ENCODE measurements around the gene PAK2.
"Not testable (repeated sequence)": the region's sequence is repeated elsewhere in the genome, so short reads cannot be mapped to it uniquely, and the experiment has no call there.

Gene PAK2

GRCh38 chr3:196843435-196844110 lies 103.9 kb downstream of the PAK2 start:
- DNase-seq (ENCODE audit: low read depth in 2 of 2): no peak

GRCh38 chr3:196844235-196845219 lies 104.9 kb downstream of the PAK2 start:
- DNase-seq (ENCODE audit: low read depth in 2 of 2): not testable (repeated sequence)

GRCh38 chr3:196848375-196848774 lies 108.7 kb downstream of the PAK2 start:
- DNase-seq (ENCODE audit: low read depth in 2 of 2): not testable (repeated sequence)

GRCh38 chr3:196849180-196849741 lies 109.6 kb downstream of the PAK2 start:
- DNase-seq (ENCODE audit: low read depth in 2 of 2): no peak

GRCh38 chr3:196863000-196863399 lies 123.3 kb downstream of the PAK2 start:
- DNase-seq (ENCODE audit: low read depth in 2 of 2): not testable (repeated sequence)

- DNase-seq (ENCODE audit: low read depth in 2 of 2): no peak
These were observed 127.5 kb downstream of the PAK2 start for GRCh38 chr3:196867155-196867506.

- peak; percentile 84 to 85 for DNase-seq (ENCODE audit: low read depth in 2 of 2)
These were observed 128.0 kb downstream of the PAK2 start, which contains the start of gene SENP5 for GRCh38 chr3:196867507-196868296. Gene SENP5, plus strand, starts transcription at chr3:196867920. Its CDS starts 17,262 bp downstream, at chr3:196885182.

GRCh38 chr3:196868297-196868661 lies 128.6 kb downstream of the PAK2 start:
- DNase-seq (ENCODE audit: low read depth in 2 of 2): peak; percentile 3 to 6

GRCh38 chr3:196872316-196872715 lies 132.7 kb downstream of the PAK2 start:
- no peak for DNase-seq (ENCODE audit: low read depth in 2 of 2)

- not testable (repeated sequence) for DNase-seq (ENCODE audit: low read depth in 2 of 2)
These were observed 134.9 kb downstream of the PAK2 start for GRCh38 chr3:196874511-196875094.

GRCh38 chr3:196875258-196875657 lies 135.6 kb downstream of the PAK2 start:
- no peak for DNase-seq (ENCODE audit: low read depth in 2 of 2)
